Kidney tubule cell (primary cell): Measurements from ENCODE around the gene TPPP2.
"Not testable (repeated sequence)": the region's sequence is repeated elsewhere in the genome, so short reads cannot be mapped to it uniquely, and the experiment has no call there.

Source experiments
- DNase-seq: peaks from one replicate; pipeline ENCODE4 v3.0.0-alpha.2; 2018; ENCODE audit warnings: low spot score

TPPP2 gene

GRCh38 chr14:21029917-21030316 lies at the start of gene TPPP2:
TSS of gene TPPP2 (plus strand) at chr14:21030217. CDS start at chr14:21030582, 365 bp downstream.
- no peak for DNase-seq

DNA sequence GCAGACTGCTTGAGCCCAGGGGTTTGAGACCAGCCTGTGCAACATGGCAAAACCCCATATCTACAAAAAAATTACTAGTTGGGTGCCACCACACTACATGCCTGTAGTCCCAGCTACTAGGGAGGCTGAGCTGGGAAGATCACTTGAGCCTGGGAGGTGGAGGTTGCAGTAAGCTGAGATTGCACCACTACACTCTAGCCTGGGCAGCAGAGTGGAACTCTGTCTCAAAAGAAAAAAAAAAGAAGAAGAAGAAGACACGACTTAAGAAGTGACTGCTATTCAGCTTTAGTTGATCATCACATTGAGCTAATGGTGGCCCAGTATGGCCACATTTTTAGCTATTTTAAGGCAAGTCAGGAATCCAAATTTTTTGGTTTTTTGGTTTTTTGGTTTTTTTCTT lies 49.1 kb upstream of the TPPP2 start:
- DNase-seq = no peak

DNA sequence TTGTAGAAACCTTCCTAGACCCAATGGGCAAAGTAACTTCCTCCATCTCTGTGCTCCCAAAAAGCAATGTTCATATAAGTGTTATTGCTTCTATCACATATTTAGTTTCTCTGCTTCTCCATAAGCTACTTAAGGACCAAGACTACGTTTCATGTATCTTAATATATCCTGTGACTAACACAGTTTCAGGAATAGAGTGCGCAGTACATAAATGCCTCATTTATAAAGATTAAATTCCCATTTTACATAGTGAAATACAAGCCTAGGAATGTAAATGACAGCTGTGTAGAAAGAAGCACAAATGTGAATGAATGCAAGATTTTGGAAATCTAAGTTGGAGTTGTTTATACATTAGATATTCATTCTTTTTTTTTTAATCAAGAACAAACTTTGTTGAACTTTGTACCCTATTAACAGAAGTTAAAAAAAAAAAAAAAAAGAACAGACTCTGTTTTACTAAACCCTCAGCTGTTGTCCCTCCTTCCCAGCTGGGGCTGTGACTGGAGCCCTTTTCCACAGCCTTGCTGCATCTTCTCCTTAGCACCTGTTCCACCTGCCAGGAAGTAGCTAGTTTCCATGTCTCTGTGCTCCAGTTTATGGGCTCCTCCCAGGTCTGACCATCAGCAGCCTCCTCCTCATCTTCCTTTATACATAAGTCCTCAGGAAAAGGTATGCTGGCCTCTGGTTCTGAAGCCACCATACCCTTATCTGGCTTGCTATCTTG lies 47.2 kb upstream of the TPPP2 start:
- no peak for DNase-seq

DNA sequence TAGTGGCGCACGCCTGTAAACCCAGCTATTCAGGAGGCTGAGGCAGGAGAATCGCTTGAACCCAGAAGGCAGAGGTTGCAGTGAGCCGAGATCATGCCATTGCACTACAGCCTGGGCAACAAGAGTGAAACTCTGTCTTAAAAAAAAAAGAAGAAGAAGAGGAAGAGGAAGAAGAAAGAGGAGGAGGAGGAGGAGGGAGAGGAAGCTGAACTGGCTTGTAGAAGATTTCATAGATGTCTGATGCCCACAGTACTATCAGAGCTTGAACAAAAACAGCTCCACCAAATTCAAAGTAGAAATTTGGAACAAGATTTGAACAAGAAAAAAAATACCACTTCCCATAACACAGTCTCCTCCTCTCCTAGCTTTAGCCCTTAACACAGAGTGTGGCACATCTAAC lies 44.4 kb upstream of the TPPP2 start:
- DNase-seq = not testable (repeated sequence)

DNA sequence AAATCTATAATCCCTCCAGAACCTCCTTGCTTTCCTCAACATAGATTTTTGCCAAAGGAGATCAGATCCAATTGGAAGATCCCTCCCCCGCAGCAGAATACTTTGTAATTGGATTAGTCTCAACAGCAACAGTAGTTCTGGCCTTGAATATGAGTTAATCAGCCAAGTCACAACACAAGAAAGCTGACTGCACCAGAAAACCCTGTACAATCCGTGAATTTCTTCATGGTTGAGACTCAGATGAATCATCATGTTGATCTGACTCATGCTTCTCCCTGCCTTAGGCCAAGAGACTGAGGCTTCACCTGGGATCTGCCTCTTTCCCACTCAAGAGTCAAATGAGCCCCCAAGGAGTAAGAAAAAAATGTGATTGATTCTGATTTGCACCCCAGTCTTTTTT lies 43.2 kb upstream of the TPPP2 start:
- DNase-seq = peak; percentile 93

DNA sequence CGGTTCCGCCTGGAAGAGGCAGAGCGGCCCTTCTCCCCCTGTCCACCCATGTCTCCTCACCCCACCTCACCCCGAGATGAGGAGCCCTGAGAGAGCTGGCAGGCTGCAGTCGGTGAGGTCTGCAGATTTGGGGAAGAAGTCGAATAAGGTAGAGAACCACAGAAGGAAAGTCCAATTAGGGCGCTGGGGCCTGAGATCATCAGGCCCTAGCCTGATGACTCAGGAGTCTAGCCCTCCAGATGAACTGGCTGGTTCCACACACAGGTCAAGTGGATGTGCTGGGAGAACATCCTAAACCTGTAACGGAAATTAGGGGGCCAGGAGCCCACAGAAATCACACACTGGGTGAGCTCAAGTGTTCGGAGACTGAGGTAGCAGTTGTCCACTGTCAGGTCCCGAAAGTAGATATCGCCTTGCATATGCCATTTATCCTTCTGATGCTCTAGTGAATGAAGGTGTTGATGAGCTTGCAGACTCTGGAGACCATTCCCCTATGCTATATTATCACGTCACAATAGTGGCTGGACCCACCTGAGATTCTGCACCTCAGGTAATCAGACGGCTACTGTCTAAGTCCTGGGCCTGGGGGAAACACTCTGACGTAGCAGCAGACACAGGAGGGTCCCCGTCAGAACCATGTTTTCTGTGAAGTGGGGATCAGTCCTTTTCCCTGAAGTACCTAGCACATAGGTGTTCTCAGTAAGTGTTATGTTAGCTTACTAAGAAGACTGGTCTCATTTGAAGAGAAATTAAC lies 41.1 kb upstream of the TPPP2 start:
- peak; percentile 43 for DNase-seq

DNA sequence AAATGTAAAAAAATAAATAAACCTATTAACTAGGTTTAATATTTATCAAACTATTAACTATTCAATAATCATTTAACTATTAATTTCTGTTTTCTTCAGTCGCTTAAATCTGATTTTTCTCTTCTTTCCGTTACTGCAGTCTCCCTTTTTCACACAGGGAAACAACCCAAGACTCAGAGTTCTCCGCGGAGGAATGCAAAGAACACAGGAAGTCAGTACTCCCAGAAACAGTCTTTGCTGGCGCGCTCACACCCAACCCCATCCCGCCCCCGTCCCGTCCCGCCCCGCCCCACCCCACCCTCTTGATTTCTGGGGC lies 40.6 kb upstream of the TPPP2 start:
- DNase-seq = no peak

GRCh38 chr14:20989787-20990600 lies 40.0 kb upstream of the TPPP2 start, which contains the start of gene METTL17:
TSS of gene METTL17 (plus strand) at chr14:20989980. CDS start at chr14:20990003, 23 bp downstream.
- peak; percentile 98 for DNase-seq

DNA sequence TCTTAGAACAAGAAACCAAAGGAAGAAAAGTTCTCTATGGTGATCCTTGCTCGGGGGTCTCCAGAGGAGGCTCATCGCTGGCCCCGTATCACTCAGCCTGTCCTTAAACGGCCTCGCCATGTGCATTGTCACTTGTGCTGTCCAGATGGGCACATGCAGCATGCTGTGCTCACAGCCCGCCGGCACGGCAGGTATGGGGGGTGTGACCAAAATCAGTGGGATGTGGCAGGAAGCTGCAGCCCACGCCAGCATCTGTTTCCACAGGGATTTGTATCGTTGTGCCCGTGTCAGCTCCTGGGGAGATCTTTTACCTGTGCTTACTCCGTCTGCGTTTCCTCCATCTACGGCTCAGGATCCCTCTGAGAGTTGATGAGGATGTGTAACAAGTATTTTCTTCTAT lies 33.5 kb upstream of the TPPP2 start:
- DNase-seq = no peak

- no peak for DNase-seq
Measured at GRCh38 chr14:20997115-20997514, 32.9 kb upstream of the TPPP2 start.

DNA sequence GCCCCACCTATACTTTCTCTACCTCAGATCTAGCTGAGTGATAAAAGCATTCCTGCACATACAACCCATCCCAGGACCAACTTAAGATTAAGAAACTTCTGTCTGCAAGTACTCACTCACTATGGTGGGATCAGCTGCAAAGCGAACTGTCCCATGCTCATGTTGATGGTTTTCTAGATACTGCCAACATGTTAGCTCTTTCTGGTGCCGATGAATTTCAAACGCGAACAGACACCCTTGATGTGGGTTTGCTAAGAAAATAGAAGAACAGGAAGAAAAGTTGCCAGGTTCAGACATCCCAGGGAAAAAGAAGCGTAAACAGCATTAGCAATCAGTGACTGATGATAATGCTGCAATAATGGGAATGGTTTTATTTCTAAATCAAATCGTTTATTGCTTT lies 32.5 kb upstream of the TPPP2 start:
- DNase-seq = no peak

DNA sequence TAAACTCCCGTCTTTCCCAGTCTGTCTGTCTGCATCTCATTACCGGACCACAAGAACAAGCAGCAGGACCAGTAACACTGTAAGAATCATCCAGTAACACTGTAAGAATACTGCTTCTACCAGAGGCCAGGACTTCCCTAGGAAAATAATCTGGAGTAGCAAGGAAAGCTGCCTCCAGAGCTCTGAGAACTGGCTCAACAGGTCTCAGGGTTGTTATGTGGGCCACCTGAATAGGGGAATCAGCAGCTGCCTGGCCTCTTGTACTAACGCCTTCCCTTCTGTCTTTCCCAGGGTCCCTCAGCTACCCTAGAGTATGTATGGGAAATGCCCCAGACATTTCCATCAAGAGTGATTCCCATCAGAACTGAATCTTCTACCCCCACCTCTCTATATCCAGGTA lies 31.9 kb upstream of the TPPP2 start:
- no peak for DNase-seq

- peak; percentile 48 for DNase-seq
Measured at GRCh38 chr14:20998674-20999366, 31.2 kb upstream of the TPPP2 start, which contains the start of gene SLC39A2. TSS of gene SLC39A2 (plus strand) at chr14:20999293. CDS start at chr14:20999447, 154 bp downstream.

GRCh38 chr14:20999591-20999990 lies 30.4 kb upstream of the TPPP2 start:
- no peak for DNase-seq

DNA sequence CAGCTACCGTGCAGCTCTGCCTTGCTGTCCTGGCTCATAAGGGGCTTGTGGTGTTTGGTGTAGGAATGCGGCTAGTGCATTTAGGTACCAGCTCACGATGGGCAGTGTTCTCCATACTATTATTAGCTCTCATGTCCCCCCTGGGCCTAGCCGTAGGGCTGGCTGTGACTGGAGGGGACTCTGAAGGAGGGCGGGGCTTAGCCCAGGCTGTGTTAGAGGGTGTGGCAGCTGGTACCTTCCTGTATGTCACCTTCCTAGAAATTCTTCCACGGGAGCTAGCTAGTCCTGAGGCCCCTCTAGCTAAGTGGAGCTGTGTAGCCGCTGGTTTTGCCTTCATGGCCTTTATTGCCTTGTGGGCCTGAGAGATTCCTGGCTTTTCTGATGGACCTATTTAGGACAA lies 28.8 kb upstream of the TPPP2 start:
- DNase-seq = no peak

GRCh38 chr14:21003788-21004346 lies 26.1 kb upstream of the TPPP2 start:
- no peak for DNase-seq

- not testable (repeated sequence) for DNase-seq
Measured at GRCh38 chr14:21009721-21010120, 20.3 kb upstream of the TPPP2 start.

DNA sequence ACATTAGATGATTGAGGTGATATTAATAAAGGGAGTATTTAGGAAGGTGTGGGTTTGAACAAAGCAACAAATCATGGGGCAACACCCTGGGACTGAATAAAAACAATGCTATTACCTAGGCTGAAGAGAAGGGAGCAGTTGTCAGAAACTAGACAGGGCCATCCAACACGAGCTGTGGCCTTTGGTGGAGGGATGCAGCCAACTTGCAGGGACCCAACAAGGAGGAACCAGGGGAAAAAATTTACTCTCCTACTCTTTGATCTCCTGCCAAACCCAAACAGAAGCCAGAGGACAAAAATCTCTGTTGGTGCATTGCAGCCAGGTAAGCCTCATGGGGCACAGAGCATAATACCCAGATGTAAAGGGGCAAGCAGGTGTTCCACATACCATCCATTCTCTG lies 18.9 kb upstream of the TPPP2 start:
- DNase-seq = no peak

- peak; percentile 83 for DNase-seq
Measured at GRCh38 chr14:21014761-21015190, 15.2 kb upstream of the TPPP2 start.

DNA sequence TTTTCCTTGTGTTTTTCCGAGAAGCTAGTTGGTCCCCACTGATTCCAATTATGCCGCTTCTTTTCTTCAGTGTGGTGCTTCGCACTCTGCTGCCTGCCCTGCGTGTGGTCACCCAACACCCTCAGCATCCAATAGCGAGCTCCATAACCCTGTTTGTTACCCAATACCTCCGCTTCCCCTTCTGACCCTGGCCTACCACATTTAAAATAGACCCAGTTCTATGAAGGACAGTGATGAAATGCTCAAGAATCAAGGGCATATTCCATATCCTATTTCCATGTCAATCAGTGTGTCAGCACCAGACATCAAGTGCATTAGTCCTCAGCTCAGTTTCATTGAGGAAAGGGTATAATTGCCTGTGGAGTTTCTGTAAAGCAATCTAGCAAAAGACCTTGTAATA lies 14.7 kb upstream of the TPPP2 start:
- DNase-seq = no peak

GRCh38 chr14:21016413-21017190 lies 13.4 kb upstream of the TPPP2 start:
- DNase-seq = no peak
